COLO668 (cell line): Measurements from ENCODE around the gene MROH8.
"Not testable (repeated sequence)": the region's sequence is repeated elsewhere in the genome, so short reads cannot be mapped to it uniquely, and the experiment has no call there.

Experiments
- DNase-seq: peaks from one replicate; lab custom pipeline; 2025; ENCODE audit not compliant: unreplicated experiment; lab: John Stamatoyannopoulos, UW

Gene MROH8

DNA sequence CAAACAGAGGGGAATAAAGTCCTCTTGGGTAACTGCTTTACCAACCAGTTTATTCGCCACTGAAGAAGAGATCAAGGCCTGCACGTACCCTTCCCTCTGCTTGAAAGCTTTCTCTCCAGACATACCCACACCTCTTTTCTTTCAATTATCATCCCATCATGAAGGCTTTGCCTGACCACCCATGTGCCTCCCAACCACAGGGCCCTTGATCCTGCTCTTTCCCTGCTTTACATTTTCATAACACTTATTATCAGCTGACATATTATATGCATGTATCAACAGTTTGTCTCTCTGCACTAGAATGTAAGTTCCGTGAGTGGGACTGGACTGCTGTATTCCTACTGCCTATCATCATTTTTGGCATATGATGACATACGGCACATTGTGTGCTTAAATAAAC lies 21.1 kb downstream of the MROH8 start:
- no peak for DNase-seq

DNA sequence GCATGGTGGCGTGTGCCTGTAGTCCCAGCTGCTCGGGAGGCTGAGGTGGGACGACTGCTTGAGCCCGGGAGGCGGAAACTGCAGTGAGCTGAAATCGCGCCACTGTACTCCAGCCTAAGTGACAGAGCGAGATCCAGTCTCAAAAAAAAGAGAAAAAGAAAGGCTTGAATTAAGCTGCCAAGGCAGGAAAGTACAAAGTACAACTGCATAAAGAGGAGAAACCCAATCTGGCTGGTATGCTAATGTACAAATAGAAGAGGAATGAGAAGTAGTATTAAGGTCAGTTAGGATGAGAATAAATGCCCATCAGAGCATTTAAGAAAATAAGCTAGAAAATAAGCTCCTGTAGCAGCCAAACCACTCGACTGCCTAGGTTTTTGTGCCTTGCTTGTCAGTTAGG lies 23.4 kb downstream of the MROH8 start:
- DNase-seq: no peak

DNA sequence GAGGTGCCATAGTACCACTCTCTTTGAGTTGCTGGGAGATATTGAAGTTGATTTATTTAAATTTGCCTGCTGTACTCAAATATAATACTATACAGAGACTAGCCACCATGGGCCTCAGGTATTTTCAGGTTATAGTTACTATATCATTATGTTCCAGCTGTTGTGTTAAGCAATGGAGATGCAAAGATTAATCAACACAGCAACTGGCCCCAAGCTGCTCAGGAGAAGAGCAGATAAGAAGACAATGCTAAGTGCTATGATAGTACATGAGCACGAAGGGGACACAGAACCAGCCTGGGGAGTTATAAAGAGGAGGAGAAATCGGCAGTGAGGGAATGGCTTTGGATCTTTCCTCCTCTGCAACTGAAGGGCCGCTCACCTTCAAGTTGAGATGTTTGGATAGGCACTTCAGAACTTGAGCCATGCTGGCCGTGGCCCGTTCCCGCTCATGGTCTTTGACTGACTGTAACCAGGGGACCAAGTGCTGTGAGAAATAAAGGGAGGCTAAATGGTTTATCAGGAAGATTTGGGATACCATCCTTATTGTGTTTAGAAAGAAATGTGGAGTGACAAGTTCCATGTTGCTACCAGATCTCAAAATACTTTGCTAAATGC lies 24.6 kb downstream of the MROH8 start:
- no peak for DNase-seq

DNA sequence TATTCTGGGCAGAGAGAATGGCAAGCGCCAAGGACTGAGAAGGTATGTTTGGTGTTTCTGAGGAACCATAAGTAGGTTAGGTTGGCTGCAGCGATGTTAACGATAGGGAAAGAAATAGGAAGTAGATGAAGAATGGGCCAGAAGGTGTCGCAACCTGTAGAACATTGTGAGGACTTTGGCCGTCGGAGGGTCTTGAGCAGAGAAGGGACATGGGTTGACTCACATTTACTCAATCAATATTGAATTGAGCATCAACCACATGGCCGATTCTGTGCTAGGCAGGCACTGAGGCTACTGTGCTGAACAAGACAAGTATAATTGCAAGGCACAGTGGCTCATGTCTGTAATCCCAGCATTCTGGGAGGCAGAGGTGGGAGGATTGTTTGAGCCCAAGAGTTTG lies 27.1 kb downstream of the MROH8 start:
- no peak for DNase-seq

DNA sequence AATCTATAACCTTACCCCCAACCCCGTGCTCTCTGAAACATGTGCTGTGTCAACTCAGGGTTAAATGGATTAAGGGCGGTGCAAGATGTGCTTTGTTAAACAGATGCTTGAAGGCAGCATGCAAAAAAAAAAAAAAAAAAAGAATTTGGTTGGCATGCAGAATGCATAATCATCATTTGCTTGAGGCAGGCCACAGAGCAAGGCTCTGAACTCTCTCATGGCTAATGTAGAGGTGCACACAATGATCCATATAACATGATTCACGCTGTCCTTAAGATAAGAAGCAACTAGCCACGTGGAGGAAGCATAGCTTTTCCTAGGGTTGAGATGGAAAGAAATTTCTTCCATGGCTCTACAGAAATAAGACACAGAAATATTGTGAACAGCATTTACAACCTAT lies 27.8 kb downstream of the MROH8 start:
- no peak for DNase-seq

DNA sequence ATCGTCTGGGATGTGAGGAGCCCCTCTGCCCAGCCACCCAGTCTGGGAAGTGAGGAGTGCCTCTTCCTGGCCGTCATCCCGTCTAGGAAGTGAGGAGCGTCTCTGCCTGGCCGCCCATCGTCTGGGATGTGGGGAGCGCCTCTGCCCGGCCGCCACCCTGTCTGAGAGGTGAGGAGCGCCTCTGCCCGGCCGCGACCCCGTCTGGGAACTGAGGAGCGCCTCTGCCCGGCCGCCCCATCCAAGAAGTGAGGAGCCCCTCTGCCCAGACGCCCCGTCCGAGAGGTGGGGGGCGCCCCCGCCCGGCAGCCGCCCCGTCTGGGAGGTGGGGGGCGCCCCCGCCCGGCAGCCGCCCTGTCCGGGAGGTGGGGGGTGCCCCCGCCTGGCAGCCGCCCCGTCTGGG lies 28.5 kb downstream of the MROH8 start:
- not testable (repeated sequence) for DNase-seq

DNA sequence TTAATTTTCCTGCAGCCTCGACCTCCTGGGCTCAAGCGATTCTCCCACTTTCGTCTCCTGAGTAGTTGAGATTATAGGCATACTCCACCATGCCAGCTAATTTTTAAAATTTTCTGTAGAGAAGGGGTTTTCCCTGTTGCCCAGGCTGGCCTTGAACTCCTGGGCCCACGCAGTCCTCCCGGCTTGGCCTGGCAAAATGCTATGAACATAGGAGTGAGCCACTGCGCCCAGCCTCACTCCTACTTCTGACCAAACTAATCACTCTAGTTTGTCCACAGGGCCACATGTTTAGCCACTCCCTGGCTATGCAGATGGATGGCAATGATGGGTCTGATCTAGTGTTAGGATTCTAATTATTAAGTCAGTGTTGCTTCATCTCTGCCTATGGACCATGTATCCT lies 32.1 kb downstream of the MROH8 start:
- no peak for DNase-seq

DNA sequence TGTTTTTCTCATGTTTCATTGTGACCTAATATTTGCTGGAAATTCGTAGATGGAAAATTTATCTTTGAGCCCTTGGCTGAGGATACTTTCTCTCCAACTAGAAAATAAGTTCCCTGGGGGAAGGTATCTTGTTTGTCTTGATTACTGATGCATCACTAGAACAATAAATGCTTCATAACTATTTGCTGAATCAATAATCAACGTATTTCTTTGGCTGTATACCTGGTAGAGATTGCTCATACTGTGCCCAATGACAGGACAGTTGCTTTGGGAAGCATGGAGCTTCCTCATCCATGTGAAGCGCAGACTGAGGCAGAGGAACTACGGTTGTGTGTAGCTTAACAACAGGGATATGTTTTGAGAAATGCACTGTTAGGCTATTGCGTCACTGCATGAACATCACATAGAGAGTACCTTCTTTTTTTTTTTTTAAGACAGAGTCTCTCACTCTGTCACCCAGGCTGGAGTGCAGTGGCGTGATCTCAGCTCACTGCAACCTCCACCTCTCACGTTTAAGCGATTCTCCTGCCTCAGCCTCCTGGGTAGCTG lies 34.4 kb downstream of the MROH8 start:
- no peak for DNase-seq

DNA sequence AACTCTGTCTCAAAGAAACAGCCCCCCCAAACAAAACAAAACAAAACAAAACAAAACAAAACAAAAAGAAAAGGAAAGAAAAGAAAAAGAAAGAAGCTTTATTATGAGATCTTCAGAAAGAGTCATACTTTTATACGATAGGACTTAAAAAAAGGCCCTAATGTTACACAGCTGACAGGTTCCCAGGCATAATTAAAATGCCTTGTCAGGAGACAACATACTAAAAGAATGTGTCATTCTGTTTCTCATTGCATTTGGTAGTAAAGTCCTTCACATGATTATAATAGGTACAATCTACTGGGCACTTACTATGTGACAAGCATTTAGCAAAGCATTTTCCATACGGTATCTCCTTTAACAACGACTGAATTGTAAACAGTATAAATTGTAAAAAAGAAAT lies 36.6 kb downstream of the MROH8 start:
- DNase-seq: no peak

DNA sequence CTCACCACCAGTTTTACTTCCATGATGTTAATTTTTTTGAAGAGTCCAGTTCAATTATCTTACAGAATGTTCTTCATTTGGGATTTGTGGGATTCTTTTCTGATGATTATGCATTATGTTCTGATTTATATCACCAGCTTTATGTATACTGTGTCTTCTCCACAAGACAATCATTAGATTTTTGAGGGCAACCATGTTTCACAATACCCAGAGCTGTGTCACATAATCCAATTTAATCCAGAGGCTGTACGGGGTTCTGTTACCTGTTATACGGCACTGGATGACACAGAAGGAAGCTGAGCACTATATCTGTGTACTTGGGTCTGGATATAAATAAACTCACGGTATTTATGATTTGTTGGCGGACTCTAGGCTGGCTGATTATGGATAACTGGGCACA lies 41.8 kb downstream of the MROH8 start:
- no peak for DNase-seq

DNA sequence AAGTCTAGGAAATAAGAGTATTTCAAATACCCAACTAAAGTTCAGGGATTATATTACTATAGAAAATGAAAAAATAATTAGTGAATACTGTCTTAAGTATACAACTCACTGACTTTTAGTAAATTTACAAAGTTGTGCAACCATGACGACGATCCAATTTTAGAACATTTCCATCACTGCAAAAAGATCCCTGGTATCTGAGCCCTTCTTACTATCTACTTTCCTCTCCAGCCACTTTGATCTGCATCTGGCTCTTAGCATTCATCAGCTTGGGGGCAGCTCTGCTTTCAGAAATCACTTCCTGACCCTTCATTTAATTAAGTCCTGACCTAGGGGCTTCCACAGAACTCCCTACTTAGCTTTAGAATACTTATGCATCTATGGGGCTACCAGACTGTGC lies 45.4 kb downstream of the MROH8 start:
- no peak for DNase-seq

DNA sequence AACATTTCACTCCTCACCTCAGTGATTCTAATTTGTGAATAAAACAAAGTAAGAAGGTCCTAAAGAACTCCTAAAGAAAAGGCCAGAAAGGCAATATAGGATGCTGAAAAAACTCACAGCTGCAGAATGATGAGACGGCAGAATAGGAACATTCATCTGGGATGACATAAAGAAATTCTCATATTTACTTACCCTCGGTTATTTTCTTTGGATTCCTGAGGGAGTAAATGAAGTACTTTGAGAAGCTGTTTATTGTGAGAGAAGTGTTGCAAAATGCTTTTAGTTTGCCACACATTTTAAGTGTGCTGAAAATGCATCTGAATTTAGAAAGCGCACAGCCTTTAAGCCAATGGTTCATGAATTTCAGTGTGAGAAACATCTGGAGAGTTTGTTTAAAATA lies 47.9 kb downstream of the MROH8 start:
- DNase-seq: no peak

DNA sequence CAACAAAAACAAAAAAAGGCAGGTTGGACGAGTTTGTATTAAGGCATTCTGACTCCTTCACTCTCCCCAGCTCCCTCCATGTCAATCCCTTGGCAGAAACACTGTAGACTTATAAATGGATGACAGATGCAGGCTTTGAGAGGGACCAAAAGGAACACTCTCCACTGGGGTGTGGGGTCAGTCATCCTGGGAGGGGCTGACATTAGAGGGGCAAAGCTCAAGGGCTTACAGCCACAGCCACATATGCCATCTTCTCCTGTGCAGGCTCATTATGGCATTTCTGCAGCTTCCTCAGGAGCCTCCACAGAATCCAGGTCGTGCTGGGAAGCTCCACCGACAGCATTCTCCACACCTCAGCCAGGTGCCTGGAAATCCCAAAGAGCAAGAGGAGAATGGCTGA lies 50.5 kb downstream of the MROH8 start:
- no peak for DNase-seq

DNA sequence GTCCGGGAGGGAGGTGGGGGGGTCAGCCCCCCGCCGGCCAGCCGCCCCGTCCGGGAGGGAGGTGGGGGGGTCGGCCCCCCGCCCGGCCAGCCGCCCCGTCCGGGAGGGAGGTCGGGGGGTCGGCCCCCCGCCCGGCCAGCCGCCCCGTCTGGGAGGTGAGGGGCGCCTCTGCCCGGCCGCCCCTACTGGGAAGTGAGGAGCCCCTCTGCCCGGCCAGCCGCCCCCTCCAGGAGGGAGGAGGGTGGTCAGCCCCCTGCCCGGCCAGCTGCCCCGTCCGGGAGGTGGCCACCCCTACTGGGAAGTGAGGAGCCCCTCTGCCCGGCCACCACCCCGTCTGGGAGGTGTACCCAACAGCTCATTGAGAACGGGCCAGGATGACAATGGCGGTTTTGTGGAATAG lies 53.1 kb downstream of the MROH8 start:
- DNase-seq: not testable (repeated sequence)

DNA sequence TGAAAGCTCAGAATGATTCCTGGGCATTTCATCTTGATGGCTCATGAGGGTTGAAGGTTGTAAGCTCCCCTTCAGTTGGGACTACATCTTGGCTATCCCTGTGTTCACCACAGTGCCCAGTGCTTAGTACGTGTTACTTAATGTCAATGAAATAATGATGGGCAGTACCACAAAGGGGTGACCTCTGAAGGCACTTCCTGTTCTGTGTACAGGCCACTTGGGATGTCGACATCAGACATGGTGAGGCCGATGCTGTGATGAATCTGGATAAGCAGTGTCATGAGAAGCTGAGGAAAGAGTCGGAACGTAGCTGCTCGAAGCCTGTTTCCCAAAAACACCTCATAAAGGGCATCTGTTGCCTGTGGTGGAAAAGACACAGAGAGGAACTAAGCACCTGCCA lies 55.9 kb downstream of the MROH8 start:
- no peak for DNase-seq

DNA sequence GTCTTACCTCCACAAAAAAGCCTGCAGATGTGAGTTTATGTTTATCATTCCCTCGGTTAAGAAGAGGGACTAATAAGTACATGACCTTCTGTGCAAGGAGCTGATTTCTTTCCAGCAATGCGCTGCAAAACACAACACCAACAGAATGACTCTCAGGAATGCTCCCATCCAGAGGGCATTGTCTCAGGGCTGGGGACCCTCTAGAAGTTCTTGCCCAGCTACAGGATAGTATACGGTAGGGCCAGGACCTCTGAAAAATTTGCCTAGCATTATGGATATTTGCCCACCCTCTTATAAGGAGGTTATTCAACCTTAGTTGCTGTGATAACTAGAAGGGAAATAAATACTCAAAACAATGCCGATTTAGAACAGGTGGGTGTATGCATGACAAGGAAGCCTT lies 58.9 kb downstream of the MROH8 start:
- DNase-seq: no peak

DNA sequence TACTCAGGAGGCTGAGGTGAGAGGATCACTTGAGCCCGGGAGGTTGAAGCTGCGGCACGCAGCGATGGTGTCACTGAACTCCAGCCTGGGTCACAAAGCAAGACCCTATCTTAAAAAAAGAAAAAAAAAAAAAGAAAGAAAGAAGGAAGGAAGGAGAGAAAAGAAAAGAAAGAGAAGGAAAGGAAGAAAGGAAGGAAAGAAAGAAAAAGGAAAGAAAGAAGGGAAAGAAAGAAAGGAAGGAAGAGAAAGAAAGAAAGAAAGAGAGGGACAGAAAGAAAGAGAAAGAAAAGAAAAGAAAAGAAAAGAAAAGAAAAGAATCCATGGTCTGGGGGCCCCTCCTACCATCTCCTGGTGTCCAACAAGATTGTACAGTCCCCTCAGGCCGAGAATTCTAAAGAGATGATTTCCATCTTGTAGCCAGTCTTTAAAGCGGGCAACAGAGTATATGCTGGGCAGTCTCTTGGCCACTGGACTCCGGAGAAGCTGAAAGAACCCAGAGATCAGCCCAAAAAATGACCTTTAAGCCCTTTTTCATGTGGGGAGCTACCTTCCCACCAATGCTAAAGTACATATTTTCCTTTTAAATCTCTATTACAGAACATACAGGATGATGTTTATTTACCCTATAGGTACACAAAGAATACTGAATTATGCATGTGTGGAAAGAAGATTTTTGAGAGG lies 59.9 kb downstream of the MROH8 start:
- DNase-seq: no peak

DNA sequence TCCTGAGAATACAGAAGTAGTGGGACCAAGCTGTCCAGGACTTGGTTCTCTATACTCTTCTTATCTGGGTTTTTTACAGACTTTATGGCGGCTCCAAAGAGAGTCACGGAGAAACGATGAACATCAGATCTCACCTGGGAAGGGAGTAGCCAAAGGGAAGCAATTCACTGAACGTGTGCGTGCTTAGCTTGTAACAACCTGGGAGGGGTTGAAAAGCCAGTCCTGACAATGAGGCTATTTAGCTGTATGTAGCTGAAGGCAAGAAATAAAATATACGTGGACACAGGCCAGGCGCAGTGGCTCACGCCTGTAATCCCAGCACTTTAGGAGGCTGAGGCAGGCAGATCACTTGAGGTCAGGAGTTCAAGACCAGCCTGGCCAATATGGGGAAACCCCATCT lies 65.3 kb downstream of the MROH8 start:
- no peak for DNase-seq

DNA sequence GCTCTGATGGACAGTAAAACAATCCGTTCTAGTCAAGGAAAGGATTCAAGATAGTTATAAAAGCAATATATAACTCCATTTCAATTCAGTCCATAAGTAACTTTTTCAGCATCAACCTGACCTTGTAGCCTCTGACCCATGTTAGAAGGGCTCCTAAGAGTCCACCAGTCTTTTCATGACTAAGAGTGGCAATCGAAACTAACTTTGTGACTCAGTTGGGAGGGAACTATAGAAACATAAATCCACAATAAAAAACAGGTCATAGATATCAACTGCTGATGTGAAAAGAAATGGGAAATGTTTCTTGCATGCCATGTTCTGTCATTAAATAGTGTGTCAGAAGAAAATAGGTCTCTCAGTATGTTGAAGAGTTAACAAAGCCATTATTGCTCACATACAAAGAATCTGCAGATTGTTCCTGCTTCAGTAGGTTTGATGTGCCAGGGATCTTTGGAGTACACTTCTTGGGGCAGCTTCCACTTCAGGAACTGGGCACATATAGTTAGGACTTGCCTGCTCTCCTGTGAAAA lies 67.4 kb downstream of the MROH8 start:
- DNase-seq: no peak

DNA sequence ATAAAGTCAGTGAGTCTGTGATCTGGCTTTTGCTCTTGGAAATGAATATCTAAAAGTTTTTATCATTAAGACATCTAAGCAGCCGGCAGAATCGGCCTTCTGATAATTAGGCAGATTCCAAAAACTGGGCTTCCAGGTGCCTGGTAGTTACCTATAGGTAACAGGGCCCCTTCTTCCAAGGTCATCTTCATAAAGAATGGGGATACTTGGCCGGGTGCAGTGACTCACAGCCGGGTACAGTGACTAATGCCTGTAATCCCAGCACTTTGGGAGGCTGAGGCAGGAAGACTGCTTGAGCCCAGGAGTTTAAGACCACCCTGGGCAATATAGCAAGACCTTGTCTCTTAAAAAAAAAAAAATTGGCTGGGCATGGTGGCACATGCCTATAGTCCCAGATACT lies 70.7 kb downstream of the MROH8 start:
- no peak for DNase-seq

DNA sequence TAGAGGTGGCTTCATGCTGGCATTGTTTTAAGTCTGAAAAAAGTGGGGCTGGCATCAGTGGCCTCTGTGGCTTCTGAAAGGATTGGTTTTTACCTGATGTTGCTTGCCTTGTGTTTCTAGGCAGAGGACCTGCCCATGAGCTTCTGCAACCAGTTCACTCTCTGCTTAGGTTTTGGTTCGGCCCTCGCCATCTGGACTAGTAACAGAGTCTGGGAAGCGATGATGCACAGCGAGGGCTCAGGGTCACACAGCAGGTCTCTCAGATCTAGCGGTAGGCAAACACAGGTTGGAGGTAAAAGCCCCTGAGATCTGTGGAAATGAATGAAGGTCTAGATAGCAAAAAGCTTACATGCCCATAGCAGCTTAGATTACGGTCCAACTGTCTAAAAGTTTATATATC lies 76.8 kb downstream of the MROH8 start:
- DNase-seq: no peak

DNA sequence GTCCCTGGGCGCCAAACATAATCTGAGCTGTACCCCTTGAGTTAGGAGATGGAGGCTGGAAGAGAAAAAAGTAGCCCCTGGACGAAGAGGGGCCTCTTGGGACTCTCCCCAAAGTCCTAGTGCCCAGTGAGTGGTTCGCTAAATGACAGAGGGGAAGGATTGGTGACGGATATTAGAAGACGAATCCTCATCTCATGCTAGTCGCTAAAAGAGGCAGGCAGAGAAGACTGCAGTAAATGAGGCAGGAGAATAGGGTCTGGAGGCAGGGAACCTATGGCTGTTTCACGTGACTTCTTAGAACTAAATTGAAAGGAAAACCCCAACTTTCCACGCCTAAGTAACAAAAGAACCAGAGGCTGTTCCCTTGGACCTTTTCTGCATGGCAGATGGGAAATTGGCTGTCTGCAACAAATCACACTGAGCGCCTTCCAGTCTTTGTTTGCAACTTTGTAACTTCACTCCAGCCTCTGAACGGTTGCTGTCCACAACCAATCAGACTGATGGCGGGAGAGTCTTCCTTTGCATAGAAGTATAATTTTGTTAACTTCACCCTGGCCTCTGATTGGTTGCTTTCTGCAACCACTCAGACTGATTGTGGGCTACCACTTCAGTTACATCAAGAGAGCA lies 82.8 kb downstream of the MROH8 start:
- no peak for DNase-seq
